ENCODE measurements around the gene ERLEC1.
"Not testable (repeated sequence)": the region's sequence is repeated elsewhere in the genome, so short reads cannot be mapped to it uniquely, and the experiment has no call there.

The ERLEC1 gene

GRCh38 chr2:53784436-53784835, 2.4 kb upstream of the ERLEC1 start:
- no peak for DNase-seq

GRCh38 chr2:53785366-53785765, 1.5 kb upstream of the ERLEC1 start:
- DNase-seq: no peak

DNA sequence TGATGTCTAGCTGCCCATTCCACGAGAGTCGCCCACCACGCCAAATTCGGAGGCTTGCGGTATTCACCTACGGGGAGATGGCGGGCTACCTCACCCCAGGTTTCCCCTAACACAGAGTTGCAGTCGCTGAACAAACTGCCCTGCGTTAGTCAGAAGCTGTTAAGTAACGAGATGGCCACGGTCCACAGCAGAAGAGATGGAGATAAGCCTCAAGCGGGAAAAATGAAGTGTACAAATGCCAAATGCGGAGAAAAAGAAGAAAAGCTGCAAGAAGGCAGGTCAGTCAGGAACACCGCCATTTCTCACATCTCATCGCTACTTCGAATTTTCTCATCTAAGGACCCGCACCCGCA, 516 bp upstream of the ERLEC1 start:
- no peak for DNase-seq

GRCh38 chr2:53787614-53788289, 908 bp downstream of the ERLEC1 start:
- no peak for DNase-seq

DNA sequence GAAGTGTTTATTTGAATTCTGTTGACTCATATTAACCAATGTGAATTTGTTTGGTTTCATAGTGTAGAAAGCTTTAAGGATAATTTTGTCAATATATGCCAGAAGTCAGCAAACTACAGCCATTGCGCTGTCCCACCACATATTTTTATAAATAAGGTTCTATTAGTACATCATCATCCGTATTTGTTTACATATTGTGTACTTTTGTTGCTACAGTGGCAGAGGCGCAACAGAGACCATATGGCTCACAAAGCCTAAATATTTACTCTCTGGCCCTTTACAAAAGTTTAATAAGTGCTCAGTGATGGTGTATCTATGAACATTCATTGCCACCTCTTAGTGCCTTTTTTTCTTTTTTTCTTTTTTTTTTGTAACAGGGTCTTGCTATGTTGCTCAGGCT, 6.4 kb downstream of the ERLEC1 start:
- no peak for DNase-seq

- no peak for DNase-seq
Measured at GRCh38 chr2:53793821-53794220, 7.0 kb downstream of the ERLEC1 start.

- DNase-seq: no peak
Measured at GRCh38 chr2:53801547-53801946, 14.7 kb downstream of the ERLEC1 start.

GRCh38 chr2:53802617-53803151, 15.8 kb downstream of the ERLEC1 start:
- no peak for DNase-seq

DNA sequence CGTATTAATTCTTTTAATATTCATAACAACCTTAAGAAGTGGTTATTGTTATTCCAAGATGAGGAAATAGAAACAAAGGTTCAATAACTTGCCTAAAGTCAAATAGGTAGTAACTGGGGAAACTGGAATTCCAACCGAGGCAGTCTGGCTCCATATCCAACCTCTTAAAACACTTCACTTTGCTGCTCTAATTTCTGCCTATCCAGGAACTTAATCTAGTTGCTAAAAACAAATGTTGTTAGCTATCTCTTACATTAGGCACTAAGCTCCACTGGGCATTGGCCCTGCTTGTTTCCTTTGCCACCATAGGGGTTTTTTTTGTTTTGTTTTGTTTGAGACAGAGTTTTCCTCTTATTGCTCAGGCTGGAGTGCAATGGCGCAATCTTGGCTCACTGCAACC, 24.8 kb downstream of the ERLEC1 start:
- DNase-seq: no peak

GRCh38 chr2:53813151-53813550, 26.3 kb downstream of the ERLEC1 start:
- no peak for DNase-seq

- DNase-seq: no peak
Measured at GRCh38 chr2:53818854-53819435, 32.1 kb downstream of the ERLEC1 start.

DNA sequence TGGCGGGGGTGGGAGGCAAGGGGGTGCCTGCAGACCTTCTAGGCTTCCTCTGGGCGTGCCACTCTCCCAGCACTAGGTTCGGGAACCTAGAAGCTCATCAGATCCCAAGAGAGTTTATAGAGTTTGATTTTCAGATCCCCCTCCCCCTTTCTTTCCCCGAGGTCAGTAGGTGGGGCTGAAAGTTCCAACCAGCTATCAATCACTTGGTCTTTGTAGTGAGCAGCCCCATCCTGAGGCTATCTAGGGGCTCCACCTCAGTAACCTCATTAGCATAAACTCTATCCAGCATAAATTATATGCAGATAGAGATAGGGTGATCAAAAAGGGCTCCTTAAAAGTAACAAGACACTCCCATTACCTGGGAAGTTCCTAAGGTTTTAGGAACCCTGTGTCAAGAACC, 32.8 kb downstream of the ERLEC1 start:
- no peak for DNase-seq

DNA sequence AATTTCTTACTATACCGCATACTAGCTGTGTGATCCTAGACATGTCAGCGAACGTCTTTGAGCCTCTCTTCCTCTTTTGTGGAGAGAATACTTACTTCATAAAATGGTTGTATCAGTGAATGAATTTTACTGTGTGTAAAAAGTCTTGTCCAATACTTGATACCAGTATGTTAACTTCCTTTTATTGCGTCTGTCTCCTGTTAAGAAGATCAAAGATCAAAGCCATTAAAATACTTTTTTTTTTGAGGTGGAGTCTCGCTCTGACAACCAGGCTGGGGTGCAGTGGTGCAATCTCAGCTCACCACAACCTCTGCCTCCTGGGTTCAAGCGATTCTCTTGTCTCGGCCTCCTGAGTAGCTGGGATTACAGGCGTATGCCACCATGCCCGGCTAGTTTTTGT, 33.2 kb downstream of the ERLEC1 start:
- DNase-seq: no peak

DNA sequence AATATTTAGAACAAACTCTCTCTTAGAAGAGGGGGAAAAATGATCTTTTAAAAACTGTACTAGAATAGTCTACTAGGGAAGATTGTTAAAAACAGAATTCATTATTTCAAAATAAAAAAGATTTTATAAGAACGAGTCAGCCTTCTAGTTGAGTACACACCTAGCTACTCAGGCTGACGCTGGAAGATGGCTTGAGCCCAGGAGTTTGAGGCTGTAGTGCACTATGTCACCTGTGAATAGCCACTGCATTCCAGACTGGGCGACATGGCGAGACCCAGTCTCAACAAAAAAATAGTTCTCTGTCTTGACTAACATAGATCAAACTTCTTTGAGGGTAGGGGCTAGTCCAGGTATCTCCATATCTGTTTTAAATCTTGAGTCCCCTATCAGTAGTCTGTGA, 33.9 kb downstream of the ERLEC1 start:
- DNase-seq: no peak

DNA sequence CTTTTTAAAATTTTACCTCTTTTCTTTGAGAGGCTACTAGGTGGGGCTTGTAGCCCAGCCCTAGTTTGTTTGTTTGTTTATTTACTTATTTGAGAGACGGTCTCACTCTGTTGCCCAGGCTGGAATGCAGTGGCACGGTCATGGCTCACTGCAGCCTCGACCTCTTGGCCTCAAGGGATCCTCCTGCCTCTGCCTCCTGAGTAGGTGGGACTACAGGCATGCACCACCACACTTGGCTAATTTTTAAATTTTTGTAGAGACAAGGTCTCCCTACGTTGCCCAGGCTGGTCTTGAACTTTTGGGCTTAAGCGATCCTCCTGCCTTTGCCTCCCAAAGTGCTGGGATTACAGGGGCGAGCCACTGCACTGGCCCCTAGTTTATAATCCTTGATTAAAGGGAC, 35.0 kb downstream of the ERLEC1 start:
- DNase-seq: no peak

GRCh38 chr2:53823639-53824038, 36.8 kb downstream of the ERLEC1 start:
- DNase-seq: not testable (repeated sequence)

DNA sequence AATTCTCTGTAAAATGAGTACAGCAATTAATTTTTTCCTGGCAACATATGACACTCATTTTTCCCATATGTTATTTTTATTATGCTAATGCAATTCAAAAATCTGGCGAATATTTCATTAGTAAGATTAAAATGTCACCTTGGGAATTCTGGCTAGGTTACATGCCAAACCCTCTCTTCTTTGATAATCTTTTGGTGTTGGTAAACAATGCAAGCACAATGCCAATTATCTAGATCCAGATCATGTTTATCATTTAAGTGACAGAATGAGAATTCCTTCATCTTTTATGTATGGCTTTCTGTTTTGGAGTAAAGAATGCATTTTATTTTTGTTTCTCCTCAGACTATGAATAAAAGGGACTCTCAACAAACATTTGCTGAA, 39.2 kb downstream of the ERLEC1 start:
- no peak for DNase-seq

DNA sequence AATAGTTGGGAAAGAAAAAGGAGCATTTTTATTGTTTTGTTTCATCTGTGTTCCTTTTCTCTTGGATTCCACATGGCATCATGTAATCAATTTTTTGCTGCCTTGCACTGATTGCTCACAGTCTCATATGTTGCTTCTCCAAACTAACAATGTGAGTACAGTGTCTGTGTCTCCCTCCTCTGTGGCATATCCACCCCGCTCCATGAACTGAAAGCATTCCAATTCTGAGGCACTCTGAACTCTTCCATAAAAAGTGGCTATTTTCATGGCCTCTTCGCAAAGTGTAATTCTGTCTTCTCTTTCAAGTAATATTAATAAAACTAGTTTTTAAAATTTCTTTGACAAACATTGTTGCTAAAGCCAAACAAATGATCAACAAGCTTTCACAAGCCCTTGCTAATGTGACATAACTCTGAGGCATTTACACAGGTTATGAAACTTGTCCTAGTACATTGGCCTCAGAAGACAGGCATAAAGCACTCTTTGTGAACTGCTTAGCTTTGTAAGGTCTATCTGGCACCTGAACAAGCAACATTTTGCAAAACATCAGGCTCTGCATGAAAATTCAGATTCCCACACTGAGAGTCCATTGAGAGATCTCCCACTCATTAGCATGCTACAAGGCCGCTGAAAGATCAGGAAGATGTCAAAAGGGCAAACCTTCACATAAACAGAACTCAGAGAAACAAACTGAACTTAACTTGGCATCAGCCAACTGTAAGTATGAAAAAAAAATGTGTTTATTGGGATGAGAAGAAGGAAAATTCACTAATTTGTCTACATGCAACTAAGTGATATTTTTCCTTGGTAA, 39.9 kb downstream of the ERLEC1 start:
- no peak for DNase-seq

- DNase-seq: no peak
Measured at GRCh38 chr2:53827398-53828175, 40.7 kb downstream of the ERLEC1 start.

- no peak for DNase-seq
Measured at GRCh38 chr2:53828331-53828730, 41.5 kb downstream of the ERLEC1 start.

GRCh38 chr2:53829273-53829979, 42.6 kb downstream of the ERLEC1 start:
- peak; percentile 92 for DNase-seq

DNA sequence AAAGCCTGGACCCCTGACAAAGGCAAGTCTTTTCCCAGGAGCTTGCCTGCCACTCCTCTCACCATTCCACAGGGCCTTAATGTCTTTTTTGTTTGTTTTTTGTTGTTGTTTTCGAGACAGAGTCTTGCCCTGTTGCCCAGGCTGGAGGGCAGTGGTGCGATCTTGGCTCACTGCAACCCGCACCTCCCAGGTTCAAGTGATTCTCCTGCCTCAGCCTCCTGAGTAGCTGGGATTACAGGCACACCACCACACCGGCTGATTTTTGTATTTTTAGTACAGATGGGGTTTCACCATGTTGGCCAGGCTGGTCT, 43.1 kb downstream of the ERLEC1 start:
- not testable (repeated sequence) for DNase-seq

- no peak for DNase-seq
Measured at GRCh38 chr2:53840580-53840979, 53.7 kb downstream of the ERLEC1 start.
